Measurements from ENCODE around the gene MRC2.

Gene MRC2

GRCh38 chr17:62703261-62703775 is 75.8 kb downstream of the MRC2 start:
- DNase-seq (ENCODE audit: low spot score), result no peak

- peak; percentile 64 for DNase-seq (ENCODE audit: low spot score)
Observed at GRCh38 chr17:62703776-62704380, 76.4 kb downstream of the MRC2 start.

- DNase-seq (ENCODE audit: low spot score), result peak; percentile 28
Observed at GRCh38 chr17:62704381-62704971, 77.0 kb downstream of the MRC2 start.

GRCh38 chr17:62705156-62705777 is 77.8 kb downstream of the MRC2 start:
- peak; percentile 68 for DNase-seq (ENCODE audit: low spot score)

- peak; percentile 95 for DNase-seq (ENCODE audit: low spot score)
Observed at GRCh38 chr17:62705778-62706597, 78.5 kb downstream of the MRC2 start.

- DNase-seq (ENCODE audit: low spot score), result no peak
Observed at GRCh38 chr17:62706598-62707424, 79.3 kb downstream of the MRC2 start.

- no peak for DNase-seq (ENCODE audit: low spot score)
Observed at GRCh38 chr17:62707425-62707739, 79.9 kb downstream of the MRC2 start.

- no peak for DNase-seq (ENCODE audit: low spot score)
Observed at GRCh38 chr17:62708587-62708986, 81.1 kb downstream of the MRC2 start.

- peak; percentile 24 for DNase-seq (ENCODE audit: low spot score)
Observed at GRCh38 chr17:62712171-62712581, 84.7 kb downstream of the MRC2 start.

- DNase-seq (ENCODE audit: low spot score), result no peak
Observed at GRCh38 chr17:62713086-62713881, 85.8 kb downstream of the MRC2 start.

GRCh38 chr17:62714016-62714777 is 86.7 kb downstream of the MRC2 start:
- no peak for DNase-seq (ENCODE audit: low spot score)

GRCh38 chr17:62715882-62716390 is 88.5 kb downstream of the MRC2 start:
- DNase-seq (ENCODE audit: low spot score), result no peak

- DNase-seq (ENCODE audit: low spot score), result no peak
Observed at GRCh38 chr17:62716834-62717588, 89.5 kb downstream of the MRC2 start.

GRCh38 chr17:62717589-62717855 is 90.1 kb downstream of the MRC2 start:
- no peak for DNase-seq (ENCODE audit: low spot score)

GRCh38 chr17:62717889-62718288 is 90.4 kb downstream of the MRC2 start:
- DNase-seq (ENCODE audit: low spot score), result no peak

GRCh38 chr17:62718429-62718828 is 91.0 kb downstream of the MRC2 start:
- no peak for DNase-seq (ENCODE audit: low spot score)

GRCh38 chr17:62719586-62719985 is 92.1 kb downstream of the MRC2 start:
- DNase-seq (ENCODE audit: low spot score), result no peak

GRCh38 chr17:62720126-62720850 is 92.8 kb downstream of the MRC2 start:
- no peak for DNase-seq (ENCODE audit: low spot score)

- no peak for DNase-seq (ENCODE audit: low spot score)
Observed at GRCh38 chr17:62722625-62723024, 95.2 kb downstream of the MRC2 start.
